Sigmoid colon (tissue), 7 donors: ENCODE measurements around the gene PPFIBP2. TPM values are rescaled to one million over a fixed set of nuclear protein-coding genes. Genes with fewer than 3 reads are reported as not detected.

Source experiments
- DNase-seq: peaks from one replicate; pipeline ENCODE4 v3.0.0-alpha.2; 2019
- H3K27ac ChIP-seq, 4 donors: fragments of 200-600 bp; sonication (generic); one replicate each; pipeline ENCODE4 v1.5.1; 2016 to 2019; ENCODE audit warnings: mild to moderate bottlenecking in 1 of 4
- H3K27me3 ChIP-seq, 3 donors: fragments of 200-600 bp; sonication (generic); one replicate each; pipeline ENCODE4 v1.5.1; 2019; ENCODE audit warnings: mild to moderate bottlenecking in 1 of 3
- H3K36me3 ChIP-seq, 4 donors: fragments of 200-600 bp; sonication (generic); one replicate each; pipeline ENCODE4 v1.5.1; 2016 to 2019
- H3K4me1 ChIP-seq, 4 donors: fragments of 200-600 bp; sonication (generic); one replicate each; pipeline ENCODE4 v1.5.1; 2017 to 2019
- H3K4me3 ChIP-seq, 4 donors: fragments of 200-600 bp; sonication (generic); one replicate each; pipeline ENCODE4 v1.5.1; 2017 to 2019; ENCODE audit warnings: mild to moderate bottlenecking in 2 of 4, moderate library complexity in 1 of 4
- H3K9me3 ChIP-seq, 4 donors: fragments of 200-600 bp in 3 of 4; sonication (generic) in 3 of 4; one replicate each; pipeline versions ENCODE4 v1.5.1 to v1.6.1; 2013 to 2019
- CTCF ChIP-seq, 4 experiments: fragments of 450-650 bp in 3 of 4; fragments of 200-600 bp in 1 of 4; IDR thresholded peaks; one replicate each; pipeline ENCODE4 v1.5.1; 2016 to 2019; ENCODE audit warnings: antibody characterized with exemption in 4 of 4, mild to moderate bottlenecking in 3 of 4, moderate library complexity in 2 of 4
- EP300 ChIP-seq, 4 donors: sonication (generic); formaldehyde crosslinking; IDR thresholded peaks; one replicate each; pipeline ENCODE4 v1.6.1; 2017; ENCODE audit warnings: antibody characterized with exemption in 4 of 4
- POLR2A ChIP-seq, 2 donors: fragments of 450-650 bp; IDR thresholded peaks; one replicate each; pipeline ENCODE4 v1.6.1; 2016; ENCODE audit warnings: antibody characterized with exemption in 2 of 2, mild to moderate bottlenecking in 2 of 2, moderate library complexity in 2 of 2
- POLR2AphosphoS5 ChIP-seq, 4 donors: sonication (generic); formaldehyde crosslinking; IDR thresholded peaks; one replicate each; pipeline ENCODE4 v1.6.1; 2017; ENCODE audit warnings: antibody characterized with exemption in 4 of 4
- WGBS, 2 donors: extraction: QIAGEN DNeasy Blood & Tissue Kit; methylation state at CpG; one replicate each; pipeline ENCODE4 v1.1.7; 2013; 5-methylcytosine and 5-hydroxymethylcytosine counted together
- intact Hi-C: fragments of 100-400 bp; cut with DNase I; formaldehyde crosslinking; loops from one replicate; pipeline ENCODE4 v1.15.1; 2023
- polyA plus RNA-seq, 3 donors: library from polyadenylated mRNA; stranded (reverse); fragments of 200-250 nt; gene quantifications; one replicate each; pipeline ENCODE4 v1.2.3, GENCODE V29; 2013
- total RNA-seq, 4 donors: library from RNA; depleted of rRNA; stranded (reverse); fragments of >200 nt; gene quantifications; one replicate each; pipeline ENCODE4 v1.1.0, GENCODE V29; 2016
- donor health status: healthy with polysubstance abuse.
- donor health status: Bipolar disorder and iron deficiency.
- donor health status: healthy.

Gene PPFIBP2
- total and polyA plus RNA-seq, 7 donors = 4.1 to 33.5 (median 11.6) TPM

- WGBS, 2 donors = 83 to 94% methylated on average over 2 of the region's 2 CpGs
- no peaks in the 10 kb centered on the region for H3K36me3 ChIP-seq
- TF ChIP-seq EP300 (IDR thresholded peaks at IDR 0.05) (no peak), POLR2A (IDR thresholded peaks at IDR 0.05) (no peak), POLR2AphosphoS5 (IDR thresholded peaks at IDR 0.05) (no peak), CTCF (IDR thresholded peaks at IDR 0.05) (no peak)
- no peak overlapping the region for H3K27ac ChIP-seq
- no peaks in the 10 kb centered on the region for H3K4me1 ChIP-seq
- H3K4me3 ChIP-seq = no peak overlapping the region
- no peaks in the 10 kb centered on the region for H3K27me3 ChIP-seq
- intact Hi-C loops = no loop called here
- DNase-seq = no peak
- H3K9me3 ChIP-seq = no peaks in the 10 kb centered on the region
Observed at GRCh38 chr11:7590529-7590928, 76.7 kb downstream of the PPFIBP2 start.

GRCh38 chr11:7591107-7591894 is 77.5 kb downstream of the PPFIBP2 start:
- Histone ChIP-seq H3K4me1 (no peaks in the 10 kb centered on the region), H3K9me3 (no peaks in the 10 kb centered on the region), H3K4me3 (no peak overlapping the region), H3K27me3 (no peaks in the 10 kb centered on the region), H3K36me3 (no peaks in the 10 kb centered on the region), H3K27ac (no peak overlapping the region)
- intact Hi-C loops = no loop called here
- DNase-seq = no peak
- no peak for TF ChIP-seq POLR2A (IDR thresholded peaks at IDR 0.05)
- no peak for TF ChIP-seq POLR2AphosphoS5 (IDR thresholded peaks at IDR 0.05)
- TF ChIP-seq CTCF (IDR thresholded peaks at IDR 0.05) = no peak
- TF ChIP-seq EP300 (IDR thresholded peaks at IDR 0.05) = no peak
- 43 to 86% methylated on average over 6 of the region's 6 CpGs for WGBS, 2 donors

- Histone ChIP-seq H3K9me3 (no peaks in the 10 kb centered on the region), H3K27me3 (no peaks in the 10 kb centered on the region), H3K4me1 (no peaks in the 10 kb centered on the region), H3K27ac (no peak overlapping the region), H3K4me3 (no peak overlapping the region), H3K36me3 (no peaks in the 10 kb centered on the region)
- DNase-seq = no peak
- TF ChIP-seq POLR2A (IDR thresholded peaks at IDR 0.05) (no peak), CTCF (IDR thresholded peaks at IDR 0.05) (no peak), POLR2AphosphoS5 (IDR thresholded peaks at IDR 0.05) (no peak)
- intact Hi-C loops = no loop called here
- 34 to 61% methylated on average over 1 of the region's 1 CpG for WGBS, 2 donors
Observed at GRCh38 chr11:7591987-7592386, 78.2 kb downstream of the PPFIBP2 start.

GRCh38 chr11:7592711-7593110 is 78.9 kb downstream of the PPFIBP2 start:
- no peaks in the 10 kb centered on the region for H3K27me3 ChIP-seq
- TF ChIP-seq EP300 (IDR thresholded peaks at IDR 0.05) (no peak), POLR2A (IDR thresholded peaks at IDR 0.05) (no peak), POLR2AphosphoS5 (IDR thresholded peaks at IDR 0.05) (no peak), CTCF (IDR thresholded peaks at IDR 0.05) (no peak)
- intact Hi-C loops = no loop called here
- WGBS, 2 donors = 84 to 89% methylated on average over 3 of the region's 3 CpGs
- H3K4me3 ChIP-seq = no peak overlapping the region
- no peaks in the 10 kb centered on the region for H3K9me3 ChIP-seq
- H3K27ac ChIP-seq = no peak overlapping the region
- no peaks in the 10 kb centered on the region for H3K4me1 ChIP-seq
- H3K36me3 ChIP-seq = no peaks in the 10 kb centered on the region
- DNase-seq = no peak

GRCh38 chr11:7593481-7593880 is 79.7 kb downstream of the PPFIBP2 start:
- no peak for DNase-seq
- H3K4me3 ChIP-seq = no peak overlapping the region
- no peaks in the 10 kb centered on the region for H3K27me3 ChIP-seq
- H3K9me3 ChIP-seq = no peaks in the 10 kb centered on the region
- WGBS, 2 donors = 94 to 96% methylated on average over 3 of the region's 3 CpGs
- no peak overlapping the region for H3K27ac ChIP-seq
- no peaks in the 10 kb centered on the region for H3K4me1 ChIP-seq
- no peaks in the 10 kb centered on the region for H3K36me3 ChIP-seq
- TF ChIP-seq CTCF (IDR thresholded peaks at IDR 0.05) (no peak), EP300 (IDR thresholded peaks at IDR 0.05) (no peak), POLR2A (IDR thresholded peaks at IDR 0.05) (no peak), POLR2AphosphoS5 (IDR thresholded peaks at IDR 0.05) (no peak)
- intact Hi-C loops = no loop called here
